ENCODE measurements around the gene CNIH2. TPM values are rescaled to one million over a fixed set of nuclear protein-coding genes. Genes with fewer than 3 reads are reported as not detected.

Gene CNIH2
- total and polyA plus RNA-seq, 9 of the 15 experiments (the other 6 are each of a cell fraction or from before 2014, with no cell fraction given): 0.26 to 0.89 (median 0.40) TPM; not detected in 4

DNA sequence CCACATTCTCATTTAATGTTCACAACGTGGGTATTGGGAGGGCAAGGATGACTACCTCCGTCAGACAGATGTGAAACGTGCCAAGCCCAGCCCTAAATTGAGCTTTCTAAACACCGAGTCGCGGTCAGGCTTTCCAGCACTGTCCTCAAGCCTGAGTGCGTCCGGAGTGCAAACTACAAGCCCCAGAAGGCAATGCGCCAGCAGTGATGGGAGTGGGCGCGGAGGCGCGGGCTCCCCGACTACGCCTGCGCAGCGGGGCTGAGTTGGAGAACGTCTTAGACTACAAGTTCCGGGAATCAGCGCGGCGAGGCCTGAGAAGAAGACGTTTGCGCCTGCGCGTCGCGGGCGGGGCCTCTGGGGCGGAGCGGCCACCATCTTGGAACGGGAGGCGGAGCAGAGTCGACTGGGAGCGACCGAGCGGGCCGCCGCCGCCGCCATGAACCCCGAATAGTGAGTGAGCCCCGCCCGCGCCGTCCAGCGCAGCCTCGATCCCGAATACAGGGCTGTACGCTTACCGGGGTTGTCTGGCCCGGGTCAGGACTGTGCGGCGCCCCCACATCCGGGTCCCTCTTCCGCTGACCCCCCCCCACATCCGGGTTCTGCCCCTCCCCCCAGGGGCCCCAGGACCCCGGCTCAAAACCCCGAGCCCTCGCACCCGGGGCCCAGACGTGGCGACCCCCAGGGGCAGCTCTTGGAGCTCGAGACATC lies 9.6 kb upstream of the CNIH2 start, which contains the start of gene RAB1B (continued):
- TF ChIP-seq KDM1A (IDR thresholded peaks at IDR 0.05) (no peak), L3MBTL2 (IDR thresholded peaks at IDR 0.05) (no peak; the same call in 1 of the 2 replicates), ESRRA (IDR thresholded peaks at IDR 0.05; ENCODE audit: borderline replicate concordance, low read depth) (peak; percentile 10), CHD1 (IDR thresholded peaks at IDR 0.05; ENCODE audit: low read length) (no peak), ZBTB9 (CRISPR knock-in tag; IDR thresholded peaks at IDR 0.05) (no peak; the same call in 1 of the 2 replicates), PHB2 (IDR thresholded peaks at IDR 0.05; ENCODE audit: low read depth) (no peak), MTA2 (IDR thresholded peaks at IDR 0.05; ENCODE audit: low read depth) (no peak), ZNF655 (CRISPR knock-in tag; IDR thresholded peaks at IDR 0.05) (no peak), ELF2 (CRISPR knock-in tag; IDR thresholded peaks at IDR 0.05) (no peak), SIX5 (IDR thresholded peaks at IDR 0.05; ENCODE audit: borderline replicate concordance in 1 of 2, insufficient read depth in 1 of 2, low read depth in 1 of 2, low read length in 2 of 2) (peak; percentile 82 to 85), SREBF1 (IDR thresholded peaks at IDR 0.05; ENCODE audit: borderline replicate concordance, low read depth, low read length) (no peak), REST (IDR thresholded peaks at IDR 0.05; ENCODE audit: borderline replicate concordance) (no peak), REST (CRISPR knock-in tag; IDR thresholded peaks at IDR 0.05; ENCODE audit: low read depth) (no peak), ZNF668 (CRISPR knock-in tag; IDR thresholded peaks at IDR 0.05) (no peak), CLOCK (CRISPR knock-in tag; IDR thresholded peaks at IDR 0.05; ENCODE audit: borderline replicate concordance) (no peak)

Data from K562 (cell line).